OCI-LY3 (cell line): ENCODE results near the gene LAMP1.

Experiments used
- H2AFZ ChIP-seq: fragments of 200-600, 300-600 bp; shearing (Covaris generic); 2 replicates; pipeline ENCODE4 v1.6.0; 2014; ENCODE audit warnings: antibody characterized with exemption, low read depth, low read length
- H3K27ac ChIP-seq: fragments of 200-600, 300-600 bp; sonication (generic); 2 replicates; pipeline ENCODE4 v1.5.1; 2014; ENCODE audit warnings: mild to moderate bottlenecking, low read length, moderate library complexity, mixed read lengths
- H3K27me3 ChIP-seq: fragments of 200-600, 300-600 bp; sonication (generic); 2 replicates; pipeline ENCODE4 v1.6.1; 2014; ENCODE audit warnings: low read depth, low read length, mixed read lengths
- H3K36me3 ChIP-seq: fragments of 200-600, 300-600 bp; sonication (generic); replicated peaks from 2 replicates; pipeline ENCODE3; 2014; ENCODE audit warnings: low read depth, low read length, mixed read lengths
- H3K4me1 ChIP-seq: fragments of 300-600, 200-600 bp; sonication (generic); 2 replicates; pipeline ENCODE4 v1.6.1; 2014; ENCODE audit warnings: low read length, mixed read lengths
- H3K4me2 ChIP-seq: fragments of 200-600, 300-600 bp; sonication (generic); 2 replicates; pipeline ENCODE4 v1.6.1; 2014; ENCODE audit warnings: low read length, mixed read lengths
- H3K4me3 ChIP-seq: fragments of 300-600, 200-600 bp; sonication (generic); 2 replicates; pipeline ENCODE4 v1.5.1; 2014; ENCODE audit warnings: antibody characterized with exemption, mild to moderate bottlenecking, low read length, moderate library complexity
- H3K79me2 ChIP-seq: fragments of 300-600, 200-600 bp; shearing (Covaris generic); 2 replicates; pipeline ENCODE4 v1.6.1; 2014; ENCODE audit warnings: mild to moderate bottlenecking, low read length, mixed read lengths
- H3K9ac ChIP-seq: fragments of 300-600, 200-600 bp; shearing (Covaris generic); 2 replicates; pipeline ENCODE4 v1.6.0; 2014; ENCODE audit warnings: mild to moderate bottlenecking, low read length, moderate library complexity
- H3K9me3 ChIP-seq: fragments of 200-600, 300-600 bp; shearing (Covaris generic); 2 replicates; pipeline ENCODE4 v1.6.1; 2014; ENCODE audit warnings: low read length, mixed read lengths; ENCODE audit not compliant: insufficient read depth
- H4K20me1 ChIP-seq: fragments of 200-600, 300-600 bp; sonication (generic); 2 replicates; pipeline ENCODE4 v1.6.1; 2016; ENCODE audit warnings: low read length, mixed read lengths; ENCODE audit not compliant: insufficient read depth
- EZH2phosphoT487 ChIP-seq: fragments of 200-600 bp; shearing (Covaris generic); IDR thresholded peaks from 2 replicates; pipeline ENCODE4 v1.6.1; 2018; ENCODE audit warnings: antibody characterized with exemption, mixed run types, low read depth
- TF ChIP-seq, protein P1 (sequence below): fragments of 200-600, 300-600 bp; sonication (generic); IDR thresholded peaks from 2 replicates; pipeline ENCODE4 v1.5.1; 2014; ENCODE audit warnings: antibody characterized with exemption, low read length, low read depth

LAMP1 gene

DNA sequence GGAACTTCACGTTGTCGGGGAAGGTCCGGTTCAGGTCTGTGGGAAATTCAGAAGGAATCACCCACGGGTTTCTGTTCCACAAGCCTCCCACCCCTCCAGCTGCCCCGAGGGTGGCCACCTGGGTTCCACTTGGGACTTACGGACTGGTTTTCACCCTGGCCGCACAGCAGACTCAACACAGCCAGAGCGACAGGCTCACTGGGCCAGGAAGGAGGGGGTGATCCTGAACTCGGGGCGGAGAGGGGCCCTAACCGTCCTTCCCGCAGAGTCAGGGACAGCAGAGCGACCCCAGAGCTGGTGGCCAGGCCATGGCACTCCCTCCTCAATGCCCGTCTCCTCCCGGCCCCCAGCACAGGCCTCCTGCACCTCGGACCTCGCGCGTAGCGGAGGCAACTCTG, 53.9 kb downstream of the LAMP1 start:
- H3K4me3 ChIP-seq = no peak overlapping the region
- H3K9me3 ChIP-seq = no peaks in the 10 kb centered on the region
- H4K20me1 ChIP-seq = no peaks in the 10 kb centered on the region
- no peaks in the 10 kb centered on the region for H3K36me3 ChIP-seq
- no peak overlapping the region for H3K4me2 ChIP-seq
- no peak overlapping the region for H3K9ac ChIP-seq
- no peaks in the 10 kb centered on the region for H3K4me1 ChIP-seq
- TF ChIP-seq EZH2phosphoT487 = no peak
- TF ChIP-seq, protein P1, sequence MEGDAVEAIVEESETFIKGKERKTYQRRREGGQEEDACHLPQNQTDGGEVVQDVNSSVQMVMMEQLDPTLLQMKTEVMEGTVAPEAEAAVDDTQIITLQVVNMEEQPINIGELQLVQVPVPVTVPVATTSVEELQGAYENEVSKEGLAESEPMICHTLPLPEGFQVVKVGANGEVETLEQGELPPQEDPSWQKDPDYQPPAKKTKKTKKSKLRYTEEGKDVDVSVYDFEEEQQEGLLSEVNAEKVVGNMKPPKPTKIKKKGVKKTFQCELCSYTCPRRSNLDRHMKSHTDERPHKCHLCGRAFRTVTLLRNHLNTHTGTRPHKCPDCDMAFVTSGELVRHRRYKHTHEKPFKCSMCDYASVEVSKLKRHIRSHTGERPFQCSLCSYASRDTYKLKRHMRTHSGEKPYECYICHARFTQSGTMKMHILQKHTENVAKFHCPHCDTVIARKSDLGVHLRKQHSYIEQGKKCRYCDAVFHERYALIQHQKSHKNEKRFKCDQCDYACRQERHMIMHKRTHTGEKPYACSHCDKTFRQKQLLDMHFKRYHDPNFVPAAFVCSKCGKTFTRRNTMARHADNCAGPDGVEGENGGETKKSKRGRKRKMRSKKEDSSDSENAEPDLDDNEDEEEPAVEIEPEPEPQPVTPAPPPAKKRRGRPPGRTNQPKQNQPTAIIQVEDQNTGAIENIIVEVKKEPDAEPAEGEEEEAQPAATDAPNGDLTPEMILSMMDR = no peak
- no peaks in the 10 kb centered on the region for H3K79me2 ChIP-seq
- no peaks in the 10 kb centered on the region for H3K27me3 ChIP-seq
- H3K27ac ChIP-seq = no peak overlapping the region
- no peak overlapping the region for H2AFZ ChIP-seq

DNA sequence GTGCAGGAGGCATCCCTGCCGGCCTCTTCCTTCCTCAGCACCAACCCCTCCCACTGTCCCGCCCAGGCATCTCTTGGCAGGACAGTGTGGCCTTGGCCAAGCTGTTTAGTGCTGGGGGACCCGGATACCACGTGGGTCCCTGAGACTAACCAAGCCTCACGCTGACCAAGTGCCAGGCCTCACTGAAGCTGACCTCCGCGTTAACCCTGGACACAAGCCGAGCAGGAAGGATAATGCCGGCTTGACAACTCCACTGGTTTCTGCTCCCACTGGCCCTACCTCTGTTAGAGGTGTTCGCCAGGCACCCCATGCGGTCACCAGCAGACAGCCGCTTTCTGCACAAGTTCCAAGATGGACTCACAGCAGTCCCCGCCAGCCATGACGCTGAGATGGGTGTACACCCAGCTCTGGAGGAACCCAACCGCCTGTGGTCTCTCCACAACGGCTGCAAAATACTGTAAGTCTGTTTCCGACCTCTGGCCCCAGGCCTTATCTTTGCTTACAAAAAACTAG, 54.5 kb downstream of the LAMP1 start:
- H3K9ac ChIP-seq = no peak overlapping the region
- H3K27ac ChIP-seq = no peak overlapping the region
- no peaks in the 10 kb centered on the region for H3K9me3 ChIP-seq
- no peaks in the 10 kb centered on the region for H3K79me2 ChIP-seq
- no peaks in the 10 kb centered on the region for H3K27me3 ChIP-seq
- H3K4me2 ChIP-seq = no peak overlapping the region
- no peak overlapping the region for H3K4me3 ChIP-seq
- H2AFZ ChIP-seq = no peak overlapping the region
- no peaks in the 10 kb centered on the region for H3K36me3 ChIP-seq
- H3K4me1 ChIP-seq = no peaks in the 10 kb centered on the region
- H4K20me1 ChIP-seq = no peaks in the 10 kb centered on the region
- TF ChIP-seq, protein P1 = no peak
- no peak for TF ChIP-seq EZH2phosphoT487

DNA sequence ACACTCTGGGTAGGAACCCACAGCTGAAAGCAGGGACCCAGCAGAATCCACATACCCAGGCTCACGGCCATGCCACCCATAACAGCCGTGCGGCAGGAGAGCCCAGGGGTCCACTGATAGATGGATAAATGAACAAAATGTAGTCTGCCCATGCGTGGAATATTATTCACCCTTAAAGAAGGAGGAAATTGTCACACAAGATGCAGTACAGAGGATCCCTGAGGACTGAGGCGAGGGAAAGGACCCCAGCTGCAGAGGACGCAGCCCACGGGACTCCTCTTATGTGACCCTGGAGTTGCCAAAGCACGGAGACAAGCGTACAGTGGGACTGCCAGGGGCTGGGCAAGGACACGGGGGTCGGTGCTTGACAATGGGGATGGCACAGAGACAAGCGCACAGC, 56.2 kb downstream of the LAMP1 start:
- Histone ChIP-seq H3K36me3 (no peaks in the 10 kb centered on the region), H3K4me1 (no peaks in the 10 kb centered on the region), H3K4me3 (no peak overlapping the region), H3K27me3 (peaks cover 1% of the 10 kb centered on the region; the same call in 1 of the 2 replicates), H2AFZ (no peak overlapping the region), H3K27ac (no peak overlapping the region), H4K20me1 (no peaks in the 10 kb centered on the region), H3K9me3 (no peaks in the 10 kb centered on the region), H3K79me2 (no peaks in the 10 kb centered on the region), H3K9ac (no peak overlapping the region), H3K4me2 (no peak overlapping the region)
- TF ChIP-seq EZH2phosphoT487 = no peak
- TF ChIP-seq, protein P1 = no peak

DNA sequence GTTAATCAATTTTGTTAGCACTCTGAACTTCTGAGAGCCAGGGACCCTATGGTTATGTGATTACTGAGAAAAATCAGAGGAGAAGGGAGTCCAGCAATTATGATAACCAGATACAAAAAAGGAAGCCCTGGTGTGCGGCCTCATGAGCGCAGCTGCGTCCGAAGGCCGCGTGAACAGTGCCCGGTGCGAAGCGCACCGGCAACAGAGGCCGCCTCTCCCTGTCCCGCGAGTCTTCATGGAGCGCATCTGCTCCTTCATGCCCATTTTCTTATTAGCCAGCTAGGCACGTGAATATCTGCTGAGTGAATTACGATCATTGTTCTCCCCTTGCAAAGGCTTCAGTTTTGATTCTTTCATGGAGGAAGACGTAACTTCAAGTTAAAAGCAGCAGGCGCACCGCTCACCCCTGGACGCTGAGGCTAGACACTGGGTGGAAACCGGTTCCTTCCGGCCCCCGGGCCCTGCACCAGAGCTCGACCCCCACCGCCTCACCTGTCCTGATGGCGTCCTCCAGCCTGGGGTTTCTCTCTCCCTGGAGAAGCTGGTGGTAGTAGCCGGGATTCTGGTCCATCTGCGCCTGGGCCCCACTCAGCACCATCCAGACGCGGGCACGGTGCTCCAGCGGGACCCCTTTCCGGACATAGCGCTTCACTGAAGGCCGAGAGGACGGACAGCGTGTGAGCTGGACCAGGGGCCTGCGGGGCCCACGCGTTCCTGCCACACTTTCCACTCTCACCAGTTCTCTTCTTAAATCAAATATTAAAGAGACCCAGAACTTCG, 58.0 kb downstream of the LAMP1 start:
- Histone ChIP-seq H3K4me3 (no peak overlapping the region), H3K9ac (no peak overlapping the region), H3K79me2 (no peaks in the 10 kb centered on the region), H2AFZ (no peak overlapping the region), H3K36me3 (no peaks in the 10 kb centered on the region), H3K4me1 (no peaks in the 10 kb centered on the region), H4K20me1 (no peaks in the 10 kb centered on the region), H3K4me2 (no peak overlapping the region), H3K27ac (no peak overlapping the region), H3K27me3 (peaks cover 19% of the 10 kb centered on the region), H3K9me3 (no peaks in the 10 kb centered on the region)
- TF ChIP-seq, protein P1 = no peak
- no peak for TF ChIP-seq EZH2phosphoT487
